GM12865 (cell line): ENCODE data around the gene GPC3.
"Not testable (repeated sequence)": the region's sequence is repeated elsewhere in the genome, so short reads cannot be mapped to it uniquely, and the experiment has no call there.

Experiments used
- DNase-seq: peaks from one replicate; pipeline ENCODE4 v3.0.0; 2010; ENCODE audit warnings: low read depth
- H3K4me3 ChIP-seq: 2 replicates; pipeline ENCODE4 v1.5.1; 2011; ENCODE audit warnings: mild to moderate bottlenecking, low read depth, low read length, control low read depth
- TF ChIP-seq, protein P1 (sequence below): IDR thresholded peaks from 2 replicates; pipeline ENCODE4 v1.5.1; 2011; ENCODE audit warnings: low read length, control low read depth, low read depth, inconsistent platforms; ENCODE audit not compliant: insufficient read depth; ENCODE audit errors: missing control alignments

GPC3 gene

GRCh38 chrX:133527415-133527814 lies 458.0 kb downstream of the GPC3 start:
- TF ChIP-seq, protein P1, sequence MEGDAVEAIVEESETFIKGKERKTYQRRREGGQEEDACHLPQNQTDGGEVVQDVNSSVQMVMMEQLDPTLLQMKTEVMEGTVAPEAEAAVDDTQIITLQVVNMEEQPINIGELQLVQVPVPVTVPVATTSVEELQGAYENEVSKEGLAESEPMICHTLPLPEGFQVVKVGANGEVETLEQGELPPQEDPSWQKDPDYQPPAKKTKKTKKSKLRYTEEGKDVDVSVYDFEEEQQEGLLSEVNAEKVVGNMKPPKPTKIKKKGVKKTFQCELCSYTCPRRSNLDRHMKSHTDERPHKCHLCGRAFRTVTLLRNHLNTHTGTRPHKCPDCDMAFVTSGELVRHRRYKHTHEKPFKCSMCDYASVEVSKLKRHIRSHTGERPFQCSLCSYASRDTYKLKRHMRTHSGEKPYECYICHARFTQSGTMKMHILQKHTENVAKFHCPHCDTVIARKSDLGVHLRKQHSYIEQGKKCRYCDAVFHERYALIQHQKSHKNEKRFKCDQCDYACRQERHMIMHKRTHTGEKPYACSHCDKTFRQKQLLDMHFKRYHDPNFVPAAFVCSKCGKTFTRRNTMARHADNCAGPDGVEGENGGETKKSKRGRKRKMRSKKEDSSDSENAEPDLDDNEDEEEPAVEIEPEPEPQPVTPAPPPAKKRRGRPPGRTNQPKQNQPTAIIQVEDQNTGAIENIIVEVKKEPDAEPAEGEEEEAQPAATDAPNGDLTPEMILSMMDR = no peak
- H3K4me3 ChIP-seq = no peak overlapping the region
- DNase-seq = no peak

DNA sequence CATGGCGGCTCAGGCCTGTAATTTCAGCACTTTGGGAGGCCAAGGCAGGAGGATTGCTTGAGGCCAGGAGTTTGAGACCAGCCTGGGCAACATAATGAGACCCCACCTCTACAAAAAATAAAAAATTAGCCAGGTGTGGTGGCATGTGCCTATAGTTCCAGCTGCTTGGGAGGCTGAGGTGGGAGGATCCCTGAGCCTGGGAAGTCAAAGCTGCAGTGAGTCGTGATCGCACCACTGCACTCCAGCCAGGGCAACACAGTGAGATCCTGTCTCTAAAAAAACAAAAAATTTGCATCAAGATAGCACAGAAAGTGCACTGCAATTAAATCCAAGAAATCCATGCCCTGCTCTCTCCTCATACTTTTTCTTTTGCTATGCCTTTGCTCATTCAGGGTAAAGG lies 458.6 kb downstream of the GPC3 start:
- not testable (repeated sequence) for DNase-seq, H3K4me3 ChIP-seq

GRCh38 chrX:133523526-133523925 lies 461.9 kb downstream of the GPC3 start:
- no peak for DNase-seq
- TF ChIP-seq, protein P1 = no peak
- H3K4me3 ChIP-seq = no peak overlapping the region

DNA sequence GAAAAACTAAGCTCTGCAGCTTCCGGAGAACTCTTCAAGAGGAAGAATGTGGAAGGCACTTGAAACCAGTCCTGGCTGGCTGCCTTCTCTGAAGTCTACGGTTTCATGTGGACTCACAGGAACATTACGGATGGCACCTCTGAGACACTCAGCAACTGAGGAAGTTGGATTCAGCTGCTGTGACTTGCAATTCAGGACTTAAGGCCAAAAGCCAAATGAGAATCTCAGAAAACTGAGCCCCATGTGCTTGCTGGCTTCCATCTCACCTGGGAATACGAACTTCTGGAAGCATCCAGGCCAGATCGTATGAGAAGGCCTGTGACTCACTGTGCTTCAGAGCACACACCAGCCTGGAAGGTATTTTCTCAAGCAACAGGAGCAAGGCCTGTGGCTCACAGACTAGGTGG lies 462.3 kb downstream of the GPC3 start:
- DNase-seq = no peak

GRCh38 chrX:133516686-133517085 lies 468.7 kb downstream of the GPC3 start:
- H3K4me3 ChIP-seq = no peak overlapping the region
- TF ChIP-seq, protein P1 = no peak
- no peak for DNase-seq

More for the DNA sequence above, 462.3 kb downstream of the GPC3 start:
- TF ChIP-seq, protein P1 = no peak
- H3K4me3 ChIP-seq = no peak overlapping the region

GRCh38 chrX:133514486-133514885 lies 470.9 kb downstream of the GPC3 start:
- TF ChIP-seq, protein P1 = no peak
- no peak for DNase-seq
- no peak overlapping the region for H3K4me3 ChIP-seq

GRCh38 chrX:133513123-133513522 lies 472.3 kb downstream of the GPC3 start:
- TF ChIP-seq, protein P1 = no peak

More at GRCh38 chrX:133513123-133513522, 472.3 kb downstream of the GPC3 start:
- H3K4me3 ChIP-seq = no peak overlapping the region
- no peak for DNase-seq
